ENCODE results near the gene TMEM243. TPM values are rescaled to one million over a fixed set of nuclear protein-coding genes. Genes with fewer than 3 reads are reported as not detected.

TMEM243 gene
- total and polyA plus RNA-seq, 2 experiments from 2014 or later: 44.5 to 82.5 TPM

- H3K36me3 ChIP-seq (ENCODE audit: insufficient read depth): no peaks in the 10 kb centered on the region
- H3K27me3 Mint-ChIP-seq (ENCODE audit: insufficient read depth, low read depth, poor library complexity): peaks cover 17% of the 10 kb centered on the region
- peaks cover 31% of the 10 kb centered on the region for H3K27me3 ChIP-seq (ENCODE audit: insufficient read depth)
- H4K20me1 ChIP-seq (replicated peaks; ENCODE audit: insufficient read depth): peaks cover 20% of the 10 kb centered on the region
- H3K36me3 Mint-ChIP-seq (ENCODE audit: low read depth): peaks cover 7% of the 10 kb centered on the region; the same call in 2 of the 3 replicates
- H3K4me3 ChIP-seq: peak overlapping the region; percentile 99
- no peaks in the 10 kb centered on the region for H3F3A ChIP-seq (replicated peaks; ENCODE audit: low read depth)
- peak overlapping the region; percentile 100 for H2AFZ ChIP-seq
- H3K9me3 Mint-ChIP-seq: peaks cover 3% of the 10 kb centered on the region; the same call in 2 of the 3 replicates
- no peaks in the 10 kb centered on the region for H3K9me2 ChIP-seq (ENCODE audit: insufficient read depth)
- peaks cover 36% of the 10 kb centered on the region for H3K79me2 ChIP-seq (replicated peaks; ENCODE audit: insufficient read depth)
- peaks cover 17% of the 10 kb centered on the region for H3K4me1 Mint-ChIP-seq
- DNase-seq (ENCODE audit: low spot score) (peak; percentile 91), ATAC-seq (peak; percentile 85)
- H3K4me1 ChIP-seq (ENCODE audit: insufficient read depth): peaks cover 14% of the 10 kb centered on the region
- peak overlapping the region; percentile 86 for H3K27ac Mint-ChIP-seq
- H3K4me3 Mint-ChIP-seq: peak overlapping the region; percentile 93
- TF ChIP-seq REST (IDR thresholded peaks at IDR 0.05; ENCODE audit: unreplicated experiment) (no peak), POLR2AphosphoS5 (IDR thresholded peaks at IDR 0.05; ENCODE audit: low read depth) (peak; percentile 93), CREB1 (CRISPR knock-in tag; IDR thresholded peaks at IDR 0.05; ENCODE audit: low read depth) (peak; percentile 79)
- H3K27ac ChIP-seq (ENCODE audit: low read depth): no peak overlapping the region
- H3K4me2 ChIP-seq: peak overlapping the region; percentile 96
Observed at GRCh38 chr7:87220026-87220733, 648 bp upstream of the TMEM243 start.

GRCh38 chr7:87218796-87219544, 562 bp downstream of the TMEM243 start:
- Histone ChIP-seq H3K36me3 (ENCODE audit: insufficient read depth) (no peaks in the 10 kb centered on the region), H3K4me3 (peak overlapping the region; percentile 99), H3K79me2 (replicated peaks; ENCODE audit: insufficient read depth) (peaks cover 47% of the 10 kb centered on the region), H3K4me2 (peak overlapping the region; percentile 96), H3K27me3 (ENCODE audit: insufficient read depth) (peaks cover 31% of the 10 kb centered on the region), H4K20me1 (replicated peaks; ENCODE audit: insufficient read depth) (peaks cover 20% of the 10 kb centered on the region), H3F3A (replicated peaks; ENCODE audit: low read depth) (no peaks in the 10 kb centered on the region), H2AFZ (peak overlapping the region; percentile 99), H3K9me2 (ENCODE audit: insufficient read depth) (no peaks in the 10 kb centered on the region), H3K27ac (ENCODE audit: low read depth) (peak overlapping the region; percentile 61), H3K4me1 (ENCODE audit: insufficient read depth) (peaks cover 14% of the 10 kb centered on the region)
- TF ChIP-seq CTCF (conservative IDR thresholded peaks at IDR 0.05; ENCODE audit: low read depth in 2 of 2): peak in 1 of 2 experiments; percentile 13; a peak in 1 of 4 replicates
- no peak for TF ChIP-seq ZNF462 (CRISPR knock-in tag; IDR thresholded peaks at IDR 0.05)
- peak overlapping the region; percentile 50 for H3K27ac Mint-ChIP-seq
- ATAC-seq (peak; percentile 71), DNase-seq (ENCODE audit: low spot score) (peak; percentile 77)
- H3K9me3 Mint-ChIP-seq: peaks cover 3% of the 10 kb centered on the region; the same call in 2 of the 3 replicates
- H3K36me3 Mint-ChIP-seq (ENCODE audit: low read depth): peaks cover 7% of the 10 kb centered on the region; the same call in 2 of the 3 replicates
- H3K4me1 Mint-ChIP-seq: peaks cover 19% of the 10 kb centered on the region
- H3K27me3 Mint-ChIP-seq (ENCODE audit: insufficient read depth, low read depth, poor library complexity): peaks cover 17% of the 10 kb centered on the region
- H3K4me3 Mint-ChIP-seq: peak overlapping the region; percentile 93

Data from GM23338 (cell line).